Occipital lobe (tissue), 2 donors: ENCODE results near the gene CKM. TPM values are rescaled to one million over a fixed set of nuclear protein-coding genes. Genes with fewer than 3 reads are reported as not detected.
"Not testable (repeated sequence)": the region's sequence is repeated elsewhere in the genome, so short reads cannot be mapped to it uniquely, and the experiment has no call there.

Experiments used
- DNase-seq: peaks from one replicate; lab custom pipeline; 2025; lab: John Stamatoyannopoulos, UW
- total RNA-seq: library from RNA; depleted of rRNA; stranded (reverse); fragments of >200 nt; gene quantifications from one replicate; pipeline ENCODE4 v1.2.3, GENCODE V29; 2014

Gene CKM
- total RNA-seq, 1 donor from 2014 or later, result 1.2 TPM

DNA sequence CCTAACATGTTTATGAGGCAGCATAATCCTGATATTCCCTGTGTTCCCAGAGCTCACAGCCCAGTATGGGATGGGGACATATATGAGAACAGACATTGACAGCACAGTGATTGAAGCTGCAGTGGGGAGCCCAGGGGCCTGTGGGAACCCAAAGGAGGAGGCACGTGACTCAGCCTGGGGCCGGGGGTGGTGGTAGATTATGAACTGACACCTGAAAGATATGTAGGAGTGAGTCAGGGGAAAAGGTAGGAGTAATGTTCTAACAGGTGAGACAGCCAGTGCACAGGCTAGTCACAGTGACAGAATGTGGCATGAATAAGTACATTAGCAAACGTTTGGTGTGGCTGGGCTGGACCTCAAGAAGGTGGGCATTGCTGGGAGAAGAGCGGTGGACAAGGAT is 29.0 kb downstream of the CKM start:
- DNase-seq, result no peak

DNA sequence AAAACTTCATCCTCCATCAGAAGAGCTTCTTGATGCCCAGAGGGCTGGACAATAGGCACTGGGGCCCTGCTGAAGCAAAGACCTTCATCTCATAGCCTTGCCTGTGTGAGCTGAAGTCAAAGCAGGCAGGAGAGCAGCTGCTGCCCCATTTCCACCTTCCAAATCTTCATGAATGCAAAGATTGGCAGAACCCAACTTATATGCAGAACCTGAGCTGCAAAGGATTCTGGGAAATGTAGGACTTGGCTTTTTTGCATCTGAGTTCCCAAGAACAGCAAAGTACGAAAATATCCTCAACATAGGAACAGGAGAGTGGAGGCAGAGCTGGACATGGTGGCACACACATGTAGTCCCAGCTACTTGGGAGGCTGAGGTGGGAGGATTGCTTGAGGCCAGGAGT is 30.8 kb downstream of the CKM start:
- no peak for DNase-seq

DNA sequence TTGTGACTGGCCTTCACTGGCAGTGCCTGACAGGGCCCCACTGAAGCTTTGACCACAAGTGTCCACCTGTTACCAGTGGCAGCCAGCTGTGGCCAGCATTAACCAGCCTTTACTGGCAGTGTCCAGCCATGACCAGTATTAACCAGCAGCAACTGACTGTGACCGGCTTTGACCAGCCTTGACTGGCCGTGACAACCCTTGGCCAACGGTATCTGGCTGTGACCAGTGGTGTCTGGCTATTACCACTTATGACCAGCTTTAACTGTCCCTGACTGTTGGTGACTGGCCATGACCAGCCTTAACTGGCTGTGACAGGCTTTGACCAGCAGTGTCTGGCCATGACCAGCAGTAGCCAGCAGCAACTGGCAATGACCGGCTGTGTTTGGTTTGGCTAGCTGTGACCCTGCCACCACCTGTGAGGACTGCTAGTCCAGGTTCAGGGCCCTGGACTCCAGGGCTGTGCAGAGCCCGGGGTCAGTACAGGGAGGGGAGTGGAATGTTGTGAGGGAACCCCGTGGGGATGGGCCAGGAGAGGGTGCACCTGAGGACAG is 32.2 kb downstream of the CKM start:
- DNase-seq, result no peak

DNA sequence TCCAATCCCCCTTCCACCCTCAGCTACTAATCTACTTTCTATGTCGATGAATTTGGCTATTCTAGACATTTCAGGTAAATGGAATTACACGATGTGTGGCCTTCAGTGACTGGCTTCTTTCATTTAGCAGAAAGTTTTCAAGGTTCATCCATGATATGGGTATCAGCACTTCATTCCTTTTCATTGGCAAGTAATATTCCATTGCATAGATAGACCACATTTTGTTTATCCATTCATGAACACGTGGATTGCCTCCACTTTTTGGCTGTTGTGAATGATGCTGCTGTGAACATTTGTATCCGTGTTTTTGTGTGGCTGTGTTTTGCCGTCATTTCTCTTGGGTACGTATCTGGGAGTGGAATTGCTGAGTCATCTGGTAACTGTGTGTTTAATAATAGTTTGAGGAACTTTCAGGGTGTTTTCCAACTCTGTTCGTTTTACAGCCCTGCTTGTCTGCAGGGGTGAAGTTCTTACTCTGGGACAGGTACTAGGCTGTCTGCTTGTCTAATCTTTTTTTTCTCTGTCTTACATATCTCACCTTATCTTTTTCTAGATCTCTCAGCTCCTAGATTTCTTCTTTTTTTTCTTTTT is 39.1 kb downstream of the CKM start:
- DNase-seq, result no peak

DNA sequence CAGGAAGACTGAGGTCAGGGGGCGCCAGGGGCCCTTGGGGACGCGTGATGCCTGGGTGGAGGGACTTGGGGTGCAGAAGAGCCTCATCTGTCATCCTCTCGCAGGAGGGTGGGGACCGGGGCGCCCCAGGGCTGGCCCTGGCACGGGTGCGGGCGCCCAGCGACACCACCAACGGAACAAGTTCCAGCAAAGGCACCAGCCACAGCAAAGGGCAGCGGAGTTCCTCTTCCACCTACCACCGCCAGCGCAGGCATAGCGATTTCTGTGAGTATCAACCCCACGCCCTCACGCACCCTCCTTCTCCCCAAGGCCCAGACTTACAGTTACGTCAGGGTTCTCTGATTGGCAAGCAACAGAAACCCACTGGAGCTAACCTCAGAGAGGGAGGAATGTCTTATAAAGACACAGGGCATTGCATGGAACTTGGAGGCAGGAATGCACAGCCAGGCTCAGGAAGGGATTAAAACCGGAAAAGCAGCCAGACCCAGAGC is 42.2 kb downstream of the CKM start:
- DNase-seq, result no peak

DNA sequence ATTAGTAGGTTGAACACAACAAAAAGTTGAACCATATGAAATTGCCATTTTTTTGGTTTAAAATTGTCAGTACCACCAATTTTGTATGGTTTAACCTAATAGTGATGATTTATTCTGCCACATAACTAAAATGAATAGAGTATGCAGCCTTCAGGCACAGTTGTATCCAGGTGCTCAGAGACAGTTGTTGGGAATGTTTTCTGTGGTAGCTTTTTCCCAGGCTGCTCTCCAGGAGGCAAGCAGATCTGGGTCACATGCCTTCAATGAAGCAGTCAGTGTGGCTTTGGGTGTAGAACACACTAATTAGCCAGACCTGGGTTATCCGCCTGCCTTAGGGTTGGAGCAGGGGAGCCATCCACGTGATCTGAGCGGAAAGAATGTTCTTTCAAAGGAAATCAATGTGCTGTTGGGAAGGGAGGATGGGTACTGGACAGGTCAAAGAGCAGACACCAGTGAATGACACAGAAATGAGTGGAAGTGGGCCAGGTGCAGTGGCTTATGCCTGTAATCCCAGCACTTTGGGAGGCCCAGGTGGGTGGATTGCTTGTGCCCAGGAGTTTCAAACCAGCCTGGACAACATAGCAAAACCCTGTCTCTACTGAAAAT is 43.0 kb downstream of the CKM start:
- no peak for DNase-seq

DNA sequence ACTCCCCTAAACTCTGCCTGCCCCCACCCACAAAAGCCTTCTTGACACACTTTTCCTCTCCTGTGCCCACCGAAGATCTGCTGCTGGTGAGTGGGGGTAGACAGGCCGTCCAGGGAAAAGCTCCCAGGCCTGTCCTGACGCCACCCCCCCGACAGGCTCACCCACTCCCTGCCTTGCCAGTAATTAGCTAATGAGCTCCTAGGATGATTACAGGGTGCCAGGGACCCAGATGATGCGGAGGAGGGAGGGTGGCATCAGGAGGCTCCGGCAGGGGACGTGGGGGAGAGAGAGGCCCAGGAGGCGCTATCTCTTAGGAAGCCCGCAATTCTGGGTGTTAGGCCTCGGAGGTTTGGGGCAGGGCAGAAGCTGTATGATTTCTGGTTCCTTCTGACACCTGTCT is 44.6 kb downstream of the CKM start:
- DNase-seq, result no peak

DNA sequence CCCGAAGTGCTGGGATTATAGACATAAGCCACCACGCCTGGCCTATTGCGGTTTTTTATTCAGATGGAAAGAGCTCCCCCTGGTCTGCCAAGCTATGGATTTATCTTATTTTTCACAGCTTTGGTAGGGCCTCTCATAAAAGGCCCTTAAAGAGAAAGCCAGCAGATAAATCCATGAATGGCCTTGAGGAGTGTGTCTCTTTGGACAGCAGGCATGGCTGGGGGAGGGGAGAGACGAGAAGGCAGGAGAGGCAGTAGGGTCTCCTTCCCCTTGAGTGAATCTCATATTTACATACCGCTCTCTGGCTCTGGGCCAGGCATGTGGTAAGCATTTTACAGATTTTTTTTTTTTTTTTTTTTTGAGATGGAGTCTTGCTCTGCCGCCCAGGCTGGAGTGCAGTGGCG is 46.4 kb downstream of the CKM start:
- no peak for DNase-seq

DNA sequence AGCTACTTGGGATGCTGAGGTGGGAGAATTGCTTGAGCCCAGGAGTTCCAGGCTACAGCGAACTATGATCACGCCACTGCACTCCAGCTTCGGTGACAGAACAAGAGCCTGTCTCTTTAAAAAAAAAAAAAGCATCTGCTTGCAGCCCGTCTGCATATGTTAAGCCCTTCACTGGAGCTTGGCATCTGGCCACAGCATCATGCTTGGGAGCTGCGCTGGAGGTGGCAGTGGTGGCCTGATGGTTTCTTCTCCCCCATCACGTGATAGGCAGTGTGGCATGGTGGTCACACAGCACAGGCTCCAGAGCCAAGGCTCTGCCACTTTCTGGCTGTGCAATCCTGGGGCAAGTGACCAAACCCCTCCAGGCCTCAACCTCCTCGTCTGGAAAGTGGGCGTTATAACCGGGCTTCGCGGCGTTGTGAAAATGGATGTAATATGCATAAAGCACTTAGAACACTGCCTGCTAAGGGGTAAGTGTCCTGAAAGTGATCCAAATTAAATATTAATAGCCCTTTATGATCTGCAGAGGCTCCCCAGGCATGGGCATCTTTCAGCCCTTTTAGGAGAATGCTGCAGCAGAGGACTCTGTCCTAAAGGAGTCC is 47.2 kb downstream of the CKM start:
- no peak for DNase-seq

DNA sequence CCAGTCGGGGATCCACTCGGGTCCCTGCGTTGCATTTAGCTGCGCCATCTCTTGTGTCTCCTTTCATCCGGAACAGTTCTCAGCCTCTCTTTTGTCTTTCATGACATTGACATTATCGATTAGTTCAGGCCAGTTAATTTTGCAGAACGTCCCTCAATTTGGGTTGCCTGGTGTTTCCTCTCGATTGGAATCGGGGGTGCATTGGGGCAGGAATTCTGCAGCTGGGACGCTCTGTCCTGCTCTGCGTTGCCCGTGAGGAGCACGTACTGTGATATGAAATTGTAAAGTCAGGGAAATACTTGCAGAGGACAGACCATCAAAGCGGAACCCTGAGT is 49.2 kb downstream of the CKM start:
- DNase-seq, result no peak

DNA sequence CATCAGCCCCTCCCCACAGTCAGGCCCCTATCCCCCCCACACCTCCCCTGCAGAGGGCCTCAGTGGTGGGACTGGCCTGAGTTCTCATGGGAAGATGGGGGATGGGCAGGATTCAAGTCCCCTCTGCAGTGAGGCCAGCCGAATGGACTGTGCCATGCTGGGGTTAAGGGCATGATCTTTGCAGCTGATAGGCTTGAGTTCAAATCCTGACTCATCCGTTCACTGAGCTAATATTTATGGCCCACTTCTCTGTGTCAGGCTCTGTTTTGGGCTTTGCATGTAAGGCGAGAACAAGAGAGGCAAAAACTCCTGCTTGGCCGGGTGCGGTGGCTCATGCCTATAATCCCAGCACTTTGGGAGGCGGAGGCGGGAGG is 51.0 kb downstream of the CKM start:
- no peak for DNase-seq

DNA sequence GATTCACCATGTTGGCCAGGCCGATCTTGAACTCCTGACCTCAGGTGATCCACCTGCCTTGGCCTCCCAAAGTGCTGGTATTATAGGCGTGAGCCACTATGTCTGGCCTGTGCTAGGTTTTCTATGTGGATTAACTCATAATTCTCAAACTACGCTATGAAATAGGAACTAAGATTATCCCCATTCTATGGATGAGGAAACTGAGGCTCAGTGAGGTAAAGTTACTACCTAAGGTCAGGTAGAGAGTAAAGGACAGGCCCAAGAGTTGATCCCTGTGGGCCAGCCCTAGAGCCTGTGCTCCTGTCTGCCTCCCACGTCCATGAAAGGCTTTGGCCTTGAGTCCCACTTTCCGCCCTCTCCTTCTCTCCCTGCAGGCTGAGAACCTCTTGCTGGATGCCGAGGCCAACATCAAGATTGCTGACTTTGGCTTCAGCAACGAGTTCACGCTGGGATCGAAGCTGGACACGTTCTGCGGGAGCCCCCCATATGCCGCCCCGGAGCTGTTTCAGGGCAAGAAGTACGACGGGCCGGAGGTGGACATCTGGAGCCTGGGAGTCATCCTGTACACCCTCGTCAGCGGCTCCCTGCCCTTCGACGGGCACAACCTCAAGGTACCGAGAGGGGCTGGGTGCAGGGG is 51.5 kb downstream of the CKM start:
- no peak for DNase-seq

DNA sequence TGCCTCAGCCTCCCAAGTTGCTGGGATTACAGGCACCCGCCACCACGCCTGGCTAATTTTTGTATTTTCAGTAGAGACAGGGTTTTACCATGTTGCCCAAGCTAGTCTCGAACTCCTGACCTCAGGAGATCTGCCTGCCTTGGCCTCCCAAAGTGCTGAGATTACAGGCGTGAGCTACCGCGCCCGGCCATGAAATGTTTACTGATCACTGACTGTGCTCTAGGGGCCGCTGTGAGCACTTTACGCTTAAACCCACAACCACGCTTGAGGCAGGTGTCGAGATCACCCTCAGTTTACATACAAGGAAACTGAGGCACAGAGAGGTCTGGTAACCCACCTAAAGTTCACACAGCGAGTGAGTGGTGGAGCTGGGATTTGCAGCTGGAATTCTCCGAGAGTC is 52.7 kb downstream of the CKM start:
- DNase-seq, result not testable (repeated sequence)

DNA sequence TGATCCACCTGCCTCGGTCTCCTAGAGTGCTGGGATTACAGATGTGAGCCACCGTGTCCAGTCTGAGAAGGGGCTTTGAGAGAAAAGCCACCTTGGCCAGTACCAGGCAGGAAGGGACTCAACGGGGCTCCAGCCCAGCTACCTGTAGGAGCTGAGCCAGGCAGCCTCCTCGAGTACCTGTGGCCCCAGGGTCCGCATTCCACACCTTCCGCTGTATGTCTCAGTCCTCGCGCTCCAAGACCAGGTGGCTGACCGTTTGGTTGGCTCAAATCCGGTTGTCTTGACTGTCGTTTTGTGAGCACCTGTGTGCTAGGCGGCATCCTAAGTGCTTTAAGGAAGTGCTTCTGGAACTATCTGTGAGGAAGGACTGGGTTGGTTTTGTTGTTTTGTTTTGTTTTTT is 55.4 kb downstream of the CKM start:
- no peak for DNase-seq

DNA sequence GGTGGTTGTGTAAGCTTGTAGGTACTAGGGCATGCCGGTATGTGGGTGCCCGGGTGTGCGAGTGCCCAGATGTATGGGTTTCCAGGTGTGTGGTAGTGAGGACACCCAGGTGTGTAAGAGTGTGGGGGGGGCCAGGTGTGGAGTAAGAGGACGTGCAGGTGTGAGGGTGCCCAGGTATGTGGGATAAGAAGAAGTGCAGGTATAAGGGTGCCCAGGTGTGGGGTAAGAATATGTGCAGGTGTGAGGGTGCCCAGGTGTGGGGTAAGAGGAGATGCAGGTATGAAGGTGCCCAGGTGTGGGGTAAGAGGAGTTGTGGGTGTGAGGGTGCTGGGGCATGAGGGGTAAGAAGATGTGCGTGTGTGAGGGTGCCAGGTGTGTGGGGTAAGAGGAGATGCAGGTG is 57.3 kb downstream of the CKM start:
- DNase-seq, result no peak

DNA sequence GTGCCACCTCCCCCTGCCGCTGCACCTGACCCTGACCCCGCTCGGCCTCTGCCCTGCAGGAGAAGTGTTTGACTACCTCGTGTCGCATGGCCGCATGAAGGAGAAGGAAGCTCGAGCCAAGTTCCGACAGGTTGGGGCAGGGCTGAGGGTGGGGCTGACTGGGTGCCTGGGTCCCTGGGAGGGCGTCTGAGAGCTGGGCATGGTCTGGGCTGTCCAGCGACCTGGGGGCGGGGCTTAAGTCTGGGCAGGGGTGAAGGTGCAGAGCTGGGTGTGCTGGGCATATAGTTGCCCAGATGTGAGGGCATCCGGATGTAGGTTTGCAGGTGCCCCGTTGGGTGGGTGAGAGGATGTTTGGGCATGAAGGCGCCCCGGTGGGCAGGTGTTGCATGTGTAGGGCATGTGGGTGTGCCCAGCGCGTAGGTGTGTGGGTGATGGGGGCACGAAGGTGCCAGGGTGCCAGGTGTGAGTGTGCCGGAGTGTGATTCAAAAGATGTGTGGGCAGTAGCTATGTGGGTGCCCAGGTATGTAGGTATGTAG is 57.8 kb downstream of the CKM start:
- no peak for DNase-seq

DNA sequence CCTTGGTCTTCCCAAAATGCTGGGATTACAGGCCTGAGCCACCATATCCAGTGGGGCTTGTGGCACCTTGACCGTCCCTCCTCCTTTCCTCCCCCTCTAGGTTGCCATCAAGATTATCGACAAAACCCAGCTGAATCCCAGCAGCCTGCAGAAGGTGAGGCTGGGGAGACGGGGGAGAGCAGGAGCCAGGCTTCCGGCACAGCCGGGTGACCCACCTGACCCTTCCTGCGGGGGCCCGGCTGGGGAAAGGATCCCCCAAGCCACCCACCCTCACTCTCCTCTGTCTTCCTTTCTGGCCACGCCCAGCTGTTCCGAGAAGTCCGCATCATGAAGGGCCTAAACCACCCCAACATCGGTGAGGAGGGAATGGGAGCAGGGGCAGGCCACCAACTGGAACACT is 59.7 kb downstream of the CKM start:
- no peak for DNase-seq

DNA sequence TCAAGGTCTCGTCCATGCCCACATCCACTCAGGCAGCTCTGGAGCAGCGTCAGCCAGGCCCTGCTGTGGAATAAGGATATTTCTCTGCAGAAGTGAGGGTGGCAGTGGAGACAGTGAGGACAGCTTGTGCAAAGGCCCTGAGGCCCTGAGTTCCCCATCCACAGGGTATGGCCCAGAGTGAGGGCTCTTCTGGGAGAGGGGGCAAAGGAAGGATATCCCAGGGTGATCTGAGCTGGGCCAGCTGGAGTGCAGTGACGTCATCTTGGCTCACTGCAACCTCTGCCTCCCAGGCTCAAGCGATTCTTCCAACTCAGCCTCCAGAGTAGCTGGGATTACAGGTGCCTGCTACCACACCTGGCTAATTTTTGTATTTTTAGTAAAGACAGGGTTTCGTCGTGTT is 60.1 kb downstream of the CKM start:
- no peak for DNase-seq

DNA sequence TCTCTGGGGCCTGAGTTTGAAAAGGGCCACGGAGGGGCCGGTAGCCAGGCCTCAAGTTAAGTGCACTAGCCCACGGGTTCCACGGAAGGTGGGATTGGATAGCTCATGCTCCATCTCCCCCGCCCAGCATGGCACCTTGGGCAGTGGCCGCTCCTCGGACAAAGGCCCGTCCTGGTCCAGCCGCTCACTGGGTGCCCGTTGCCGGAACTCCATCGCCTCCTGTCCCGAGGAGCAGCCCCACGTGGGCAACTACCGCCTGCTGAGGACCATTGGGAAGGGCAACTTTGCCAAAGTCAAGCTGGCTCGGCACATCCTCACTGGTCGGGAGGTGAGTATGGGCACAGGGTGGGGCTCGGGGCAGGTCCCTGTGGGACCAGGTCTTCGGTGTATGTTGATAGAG is 63.8 kb downstream of the CKM start:
- no peak for DNase-seq

DNA sequence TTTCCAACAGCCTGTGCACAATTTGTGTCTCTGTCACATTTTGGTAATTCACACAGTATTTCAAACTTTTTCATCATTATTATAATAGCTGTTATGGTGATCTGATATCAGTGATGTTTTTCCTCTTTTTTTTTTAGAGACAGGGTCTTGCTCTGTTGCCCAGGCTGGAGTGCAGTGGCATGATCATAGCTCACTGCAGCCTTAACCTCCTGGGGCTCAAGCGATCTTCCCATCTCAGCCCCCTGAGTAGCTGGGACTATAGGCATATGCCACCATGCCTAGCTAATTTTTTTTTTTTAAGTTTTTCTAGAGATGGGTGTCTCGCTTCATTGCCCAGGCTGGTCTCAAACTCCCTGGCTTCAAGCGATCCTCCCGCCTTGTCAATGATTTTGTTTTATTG is 65.8 kb downstream of the CKM start:
- DNase-seq, result no peak
